AG08395 (cell line): Measurements from ENCODE around the gene TFDP2.
"Not testable (repeated sequence)": the region's sequence is repeated elsewhere in the genome, so short reads cannot be mapped to it uniquely, and the experiment has no call there.

Experiments used
- DNase-seq: peaks from one replicate; pipeline ENCODE4 v3.0.0; 2012; ENCODE audit warnings: mixed read lengths, low spot score

TFDP2 gene

GRCh38 chr3:141926929-141927328 lies 222.4 kb downstream of the TFDP2 start:
- no peak for DNase-seq

- not testable (repeated sequence) for DNase-seq
Observed at GRCh38 chr3:141925677-141926076, 223.7 kb downstream of the TFDP2 start.

GRCh38 chr3:141921316-141921715 lies 228.0 kb downstream of the TFDP2 start:
- no peak for DNase-seq

GRCh38 chr3:141920701-141921100 lies 228.6 kb downstream of the TFDP2 start:
- DNase-seq, result no peak

GRCh38 chr3:141915766-141916165 lies 233.6 kb downstream of the TFDP2 start:
- DNase-seq, result no peak

GRCh38 chr3:141915016-141915415 lies 234.3 kb downstream of the TFDP2 start:
- peak; percentile 3 for DNase-seq

GRCh38 chr3:141914311-141914710 lies 235.0 kb downstream of the TFDP2 start:
- DNase-seq, result no peak

- DNase-seq, result peak; percentile 67
Observed at GRCh38 chr3:141913150-141913811, 236.1 kb downstream of the TFDP2 start.

GRCh38 chr3:141909986-141910385 lies 239.4 kb downstream of the TFDP2 start:
- DNase-seq, result not testable (repeated sequence)

GRCh38 chr3:141909408-141909807 lies 239.9 kb downstream of the TFDP2 start:
- DNase-seq, result no peak

GRCh38 chr3:141905129-141905528 lies 244.2 kb downstream of the TFDP2 start:
- no peak for DNase-seq

- DNase-seq, result no peak
Observed at GRCh38 chr3:141904203-141904602, 245.1 kb downstream of the TFDP2 start.

GRCh38 chr3:141901914-141902313 lies 247.4 kb downstream of the TFDP2 start:
- DNase-seq, result no peak

- DNase-seq, result no peak
Observed at GRCh38 chr3:141900343-141900742, 249.0 kb downstream of the TFDP2 start.

GRCh38 chr3:141898908-141899307 lies 250.4 kb downstream of the TFDP2 start:
- no peak for DNase-seq

- no peak for DNase-seq
Observed at GRCh38 chr3:141895731-141896130, 253.6 kb downstream of the TFDP2 start.

- peak; percentile 48 for DNase-seq
Observed at GRCh38 chr3:141894524-141895176, 254.7 kb downstream of the TFDP2 start.
